WTC11 (cell line): ENCODE measurements around the gene EPHA1. TPM values are rescaled to one million over a fixed set of nuclear protein-coding genes. Genes with fewer than 3 reads are reported as not detected.

Experiments
- ATAC-seq: fragments of 200-7000 bp; cut with Tn5 transposase; 2 replicates; pipeline ENCODE4 v1.10.0; 2021; ENCODE audit warnings: mild to moderate bottlenecking, moderate library complexity
- CTCF ChIA-PET: fragments of 300-600 bp; sonication (Branson Sonifier 250); formaldehyde crosslinking; loops from one replicate; lab custom pipeline; 2021; ENCODE audit warnings: antibody characterized with exemption; lab: Charles Lee
- POLR2A ChIA-PET: fragments of 350-600 bp; sonication (Branson Sonifier 250); formaldehyde crosslinking; loops from one replicate; lab custom pipeline; 2021; ENCODE audit warnings: antibody characterized with exemption; lab: Charles Lee
- DNase-seq: peaks from one replicate; pipeline ENCODE4 v3.0.0; 2021; ENCODE audit warnings: low spot score
- H3K27ac Mint-ChIP-seq: 2 replicates; pipeline ENCODE4 v1.8.0; 2021; ENCODE audit warnings: mixed read lengths
- H3K27me3 Mint-ChIP-seq: 2 replicates; pipeline ENCODE4 v1.8.0; 2021; ENCODE audit warnings: low read depth, mild to moderate bottlenecking, moderate library complexity, mixed read lengths
- H3K36me3 Mint-ChIP-seq: 2 replicates; pipeline ENCODE4 v1.8.0; 2021; ENCODE audit warnings: mixed read lengths
- H3K4me1 Mint-ChIP-seq: 2 replicates; pipeline ENCODE4 v1.8.0; 2022; ENCODE audit warnings: mixed read lengths
- H3K4me3 Mint-ChIP-seq: 2 replicates; pipeline ENCODE4 v1.8.0; 2021; ENCODE audit warnings: mild to moderate bottlenecking, moderate library complexity, mixed read lengths
- H3K9me3 Mint-ChIP-seq: 2 replicates; pipeline ENCODE4 v1.8.0; 2021; ENCODE audit warnings: mixed read lengths
- ARID4B ChIP-seq: sonication (generic); formaldehyde crosslinking; IDR thresholded peaks from 2 replicates; pipeline ENCODE4 v1.8.0; 2023; ENCODE audit warnings: missing genetic modification reagents, mild to moderate bottlenecking, borderline replicate concordance
- CBFB ChIP-seq: sonication (generic); formaldehyde crosslinking; IDR thresholded peaks from 2 replicates; pipeline ENCODE4 v1.8.1; 2022; ENCODE audit warnings: mild to moderate bottlenecking, low read depth, missing genetic modification reagents
- ETV6 ChIP-seq: sonication (generic); formaldehyde crosslinking; IDR thresholded peaks from 2 replicates; pipeline ENCODE4 v1.8.1; 2022; ENCODE audit warnings: mild to moderate bottlenecking, missing genetic modification reagents
- GTF2I ChIP-seq: fragments of 250-450 bp; sonication (Bioruptor Pico); conservative IDR thresholded peaks from 2 replicates; pipeline ENCODE4 v1.4.0; 2021; ENCODE audit warnings: mild to moderate bottlenecking
- NR1H2 ChIP-seq: sonication (generic); formaldehyde crosslinking; IDR thresholded peaks from 2 replicates; pipeline ENCODE4 v1.9.0; 2021; ENCODE audit warnings: mild to moderate bottlenecking, moderate library complexity, missing genetic modification reagents
- NR2C2 ChIP-seq: sonication (generic); formaldehyde crosslinking; IDR thresholded peaks from 2 replicates; pipeline ENCODE4 v1.8.0; 2022; ENCODE audit warnings: mild to moderate bottlenecking, missing genetic modification reagents
- PRDM15 ChIP-seq: sonication (generic); formaldehyde crosslinking; IDR thresholded peaks from 2 replicates; pipeline ENCODE4 v1.8.0; 2022; ENCODE audit warnings: missing genetic modification reagents
- RORB ChIP-seq: fragments of 250-450 bp; sonication (Bioruptor Pico); IDR thresholded peaks from 2 replicates; pipeline ENCODE4 v1.9.0; 2021; ENCODE audit warnings: mild to moderate bottlenecking
- SMAD4 ChIP-seq: sonication (generic); formaldehyde crosslinking; IDR thresholded peaks from 2 replicates; pipeline ENCODE4 v1.8.0; 2022; ENCODE audit warnings: mild to moderate bottlenecking, missing genetic modification reagents
- SOX15 ChIP-seq: fragments of 250-450 bp; sonication (Bioruptor Pico); IDR thresholded peaks from 2 replicates; pipeline ENCODE4 v1.9.0; 2021; ENCODE audit warnings: mild to moderate bottlenecking
- TEAD4 ChIP-seq: sonication (generic); formaldehyde crosslinking; IDR thresholded peaks from 2 replicates; pipeline ENCODE4 v1.8.0; 2022; ENCODE audit warnings: mild to moderate bottlenecking, missing genetic modification reagents
- ZNF121 ChIP-seq: sonication (generic); formaldehyde crosslinking; IDR thresholded peaks from 2 replicates; pipeline ENCODE4 v1.8.0; 2023; ENCODE audit warnings: missing genetic modification reagents
- ZNF232 ChIP-seq: sonication (generic); formaldehyde crosslinking; IDR thresholded peaks from 2 replicates; pipeline ENCODE4 v1.8.0; 2022; ENCODE audit warnings: mild to moderate bottlenecking, missing genetic modification reagents
- ZNF317 ChIP-seq: sonication (generic); formaldehyde crosslinking; IDR thresholded peaks from 2 replicates; pipeline ENCODE4 v1.8.1; 2023; ENCODE audit warnings: low read depth, mild to moderate bottlenecking, moderate library complexity, missing genetic modification reagents, borderline replicate concordance
- ZNF416 ChIP-seq: fragments of 250-450 bp; sonication (Bioruptor Pico); IDR thresholded peaks from 2 replicates; pipeline ENCODE4 v1.9.0; 2021; ENCODE audit warnings: mild to moderate bottlenecking, inconsistent platforms
- total RNA-seq: library from RNA; stranded (reverse); gene quantifications from 3 replicates; pipeline ENCODE4 v1.2.3, GENCODE V29; 2021
- TF ChIP-seq, protein P1 (sequence below): sonication (generic); formaldehyde crosslinking; IDR thresholded peaks from 2 replicates; pipeline ENCODE4 v1.8.0; 2022; ENCODE audit warnings: mild to moderate bottlenecking, missing genetic modification reagents
- TF ChIP-seq, protein P2 (sequence below): sonication (generic); formaldehyde crosslinking; IDR thresholded peaks from 2 replicates; pipeline ENCODE4 v1.8.1; 2023; ENCODE audit warnings: mild to moderate bottlenecking, missing genetic modification reagents, borderline replicate concordance

Gene EPHA1
- total RNA-seq, 1 experiment from 2014 or later: 203 TPM

GRCh38 chr7:143394068-143394467 is 14.6 kb downstream of the EPHA1 start:
- POLR2A ChIA-PET: interaction anchor here (7.2 kb wide), 1 partner anchor 13 kb away, joined by 62 read pairs; the partner anchor contains the start of gene EPHA1
- no peak overlapping the region for H3K4me3 Mint-ChIP-seq
- no peak overlapping the region for H3K27ac Mint-ChIP-seq
- peaks cover 89% of the 10 kb centered on the region for H3K36me3 Mint-ChIP-seq
- CTCF ChIA-PET: no interaction called here
- ATAC-seq (no peak), DNase-seq (no peak)
- no peaks in the 10 kb centered on the region for H3K9me3 Mint-ChIP-seq
- H3K27me3 Mint-ChIP-seq: no peaks in the 10 kb centered on the region
- peaks cover 6% of the 10 kb centered on the region for H3K4me1 Mint-ChIP-seq
- no peak for TF ChIP-seq NR1H2 (CRISPR knock-in tag)
- no peak for TF ChIP-seq SMAD4 (CRISPR knock-in tag)
- no peak for TF ChIP-seq NR2C2 (CRISPR knock-in tag)
- TF ChIP-seq, protein P1, sequence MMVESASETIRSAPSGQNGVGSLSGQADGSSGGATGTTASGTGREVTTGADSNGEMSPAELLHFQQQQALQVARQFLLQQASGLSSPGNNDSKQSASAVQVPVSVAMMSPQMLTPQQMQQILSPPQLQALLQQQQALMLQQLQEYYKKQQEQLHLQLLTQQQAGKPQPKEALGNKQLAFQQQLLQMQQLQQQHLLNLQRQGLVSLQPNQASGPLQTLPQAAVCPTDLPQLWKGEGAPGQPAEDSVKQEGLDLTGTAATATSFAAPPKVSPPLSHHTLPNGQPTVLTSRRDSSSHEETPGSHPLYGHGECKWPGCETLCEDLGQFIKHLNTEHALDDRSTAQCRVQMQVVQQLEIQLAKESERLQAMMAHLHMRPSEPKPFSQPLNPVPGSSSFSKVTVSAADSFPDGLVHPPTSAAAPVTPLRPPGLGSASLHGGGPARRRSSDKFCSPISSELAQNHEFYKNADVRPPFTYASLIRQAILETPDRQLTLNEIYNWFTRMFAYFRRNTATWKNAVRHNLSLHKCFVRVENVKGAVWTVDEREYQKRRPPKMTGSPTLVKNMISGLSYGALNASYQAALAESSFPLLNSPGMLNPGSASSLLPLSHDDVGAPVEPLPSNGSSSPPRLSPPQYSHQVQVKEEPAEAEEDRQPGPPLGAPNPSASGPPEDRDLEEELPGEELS (CRISPR knock-in tag): no peak
- TF ChIP-seq ZNF232: no peak
- TF ChIP-seq ZNF416: no peak
- TF ChIP-seq ZNF317 (CRISPR knock-in tag): no peak
- TF ChIP-seq ZNF121 (CRISPR knock-in tag): no peak
- TF ChIP-seq, protein P2, sequence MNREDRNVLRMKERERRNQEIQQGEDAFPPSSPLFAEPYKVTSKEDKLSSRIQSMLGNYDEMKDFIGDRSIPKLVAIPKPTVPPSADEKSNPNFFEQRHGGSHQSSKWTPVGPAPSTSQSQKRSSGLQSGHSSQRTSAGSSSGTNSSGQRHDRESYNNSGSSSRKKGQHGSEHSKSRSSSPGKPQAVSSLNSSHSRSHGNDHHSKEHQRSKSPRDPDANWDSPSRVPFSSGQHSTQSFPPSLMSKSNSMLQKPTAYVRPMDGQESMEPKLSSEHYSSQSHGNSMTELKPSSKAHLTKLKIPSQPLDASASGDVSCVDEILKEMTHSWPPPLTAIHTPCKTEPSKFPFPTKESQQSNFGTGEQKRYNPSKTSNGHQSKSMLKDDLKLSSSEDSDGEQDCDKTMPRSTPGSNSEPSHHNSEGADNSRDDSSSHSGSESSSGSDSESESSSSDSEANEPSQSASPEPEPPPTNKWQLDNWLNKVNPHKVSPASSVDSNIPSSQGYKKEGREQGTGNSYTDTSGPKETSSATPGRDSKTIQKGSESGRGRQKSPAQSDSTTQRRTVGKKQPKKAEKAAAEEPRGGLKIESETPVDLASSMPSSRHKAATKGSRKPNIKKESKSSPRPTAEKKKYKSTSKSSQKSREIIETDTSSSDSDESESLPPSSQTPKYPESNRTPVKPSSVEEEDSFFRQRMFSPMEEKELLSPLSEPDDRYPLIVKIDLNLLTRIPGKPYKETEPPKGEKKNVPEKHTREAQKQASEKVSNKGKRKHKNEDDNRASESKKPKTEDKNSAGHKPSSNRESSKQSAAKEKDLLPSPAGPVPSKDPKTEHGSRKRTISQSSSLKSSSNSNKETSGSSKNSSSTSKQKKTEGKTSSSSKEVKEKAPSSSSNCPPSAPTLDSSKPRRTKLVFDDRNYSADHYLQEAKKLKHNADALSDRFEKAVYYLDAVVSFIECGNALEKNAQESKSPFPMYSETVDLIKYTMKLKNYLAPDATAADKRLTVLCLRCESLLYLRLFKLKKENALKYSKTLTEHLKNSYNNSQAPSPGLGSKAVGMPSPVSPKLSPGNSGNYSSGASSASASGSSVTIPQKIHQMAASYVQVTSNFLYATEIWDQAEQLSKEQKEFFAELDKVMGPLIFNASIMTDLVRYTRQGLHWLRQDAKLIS (CRISPR knock-in tag): no peak
- TF ChIP-seq RORB: no peak
- no peak for TF ChIP-seq TEAD4 (CRISPR knock-in tag)
- TF ChIP-seq SOX15: no peak
- no peak for TF ChIP-seq PRDM15 (CRISPR knock-in tag)
- TF ChIP-seq GTF2I (CRISPR knock-in tag): no peak
- TF ChIP-seq ETV6 (CRISPR knock-in tag): no peak
- no peak for TF ChIP-seq CBFB (CRISPR knock-in tag)
- TF ChIP-seq ARID4B (CRISPR knock-in tag): no peak
